Dedifferentiated amniotic fluid mesenchymal stem cell (primary cell): ENCODE results near the gene MT2A.

Experiments used
- DNase-seq: peaks from one replicate; pipeline ENCODE4 v3.0.0-alpha.2; 2016; ENCODE audit errors: extremely low spot score

Gene MT2A

GRCh38 chr16:56600398-56600999, 7.9 kb upstream of the MT2A start:
- peak; percentile 68 for DNase-seq

- DNase-seq: no peak
Measured at GRCh38 chr16:56601325-56601724, 7.1 kb upstream of the MT2A start.

DNA sequence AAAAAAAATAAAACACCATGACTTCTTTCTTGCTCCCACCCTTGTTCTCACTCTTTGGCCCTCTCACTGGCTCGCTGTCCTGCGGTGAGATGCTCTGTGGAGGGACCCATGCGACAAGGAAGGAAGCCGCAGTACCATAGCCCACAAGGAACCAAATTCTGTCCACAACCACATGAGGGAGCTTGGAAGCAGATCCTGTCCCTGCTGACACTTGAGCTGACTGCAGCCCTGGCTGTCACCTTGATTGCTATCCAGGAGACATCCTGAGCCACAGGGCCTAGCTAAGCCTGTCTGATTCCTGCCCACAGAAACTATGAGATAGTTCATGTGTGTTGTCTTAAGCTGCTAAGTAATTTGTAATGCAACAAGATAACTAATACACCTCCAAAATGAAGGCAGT, 4.8 kb upstream of the MT2A start:
- DNase-seq: no peak

DNA sequence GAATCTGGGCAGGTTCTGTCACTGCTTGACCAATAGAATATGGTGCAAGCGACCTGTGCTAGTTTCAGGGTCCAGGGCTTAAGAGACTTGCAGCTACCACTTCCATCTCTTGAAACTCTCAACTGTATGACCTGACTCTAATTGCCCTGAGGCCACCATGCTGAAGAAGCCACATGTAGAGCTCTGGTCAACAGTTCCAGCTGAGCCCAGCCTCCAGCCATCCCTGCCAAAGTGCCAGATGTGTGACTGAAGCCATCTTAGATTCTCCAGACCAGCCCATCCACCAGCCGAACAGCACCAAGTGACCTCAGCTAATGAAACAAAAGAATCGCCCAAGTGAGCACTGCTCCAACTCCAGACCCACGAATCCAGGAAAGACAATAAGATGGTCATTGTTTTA, 3.4 kb upstream of the MT2A start:
- no peak for DNase-seq

GRCh38 chr16:56605475-56605874, 2.9 kb upstream of the MT2A start:
- DNase-seq: no peak

- no peak for DNase-seq
Measured at GRCh38 chr16:56606071-56606475, 2.3 kb upstream of the MT2A start.

DNA sequence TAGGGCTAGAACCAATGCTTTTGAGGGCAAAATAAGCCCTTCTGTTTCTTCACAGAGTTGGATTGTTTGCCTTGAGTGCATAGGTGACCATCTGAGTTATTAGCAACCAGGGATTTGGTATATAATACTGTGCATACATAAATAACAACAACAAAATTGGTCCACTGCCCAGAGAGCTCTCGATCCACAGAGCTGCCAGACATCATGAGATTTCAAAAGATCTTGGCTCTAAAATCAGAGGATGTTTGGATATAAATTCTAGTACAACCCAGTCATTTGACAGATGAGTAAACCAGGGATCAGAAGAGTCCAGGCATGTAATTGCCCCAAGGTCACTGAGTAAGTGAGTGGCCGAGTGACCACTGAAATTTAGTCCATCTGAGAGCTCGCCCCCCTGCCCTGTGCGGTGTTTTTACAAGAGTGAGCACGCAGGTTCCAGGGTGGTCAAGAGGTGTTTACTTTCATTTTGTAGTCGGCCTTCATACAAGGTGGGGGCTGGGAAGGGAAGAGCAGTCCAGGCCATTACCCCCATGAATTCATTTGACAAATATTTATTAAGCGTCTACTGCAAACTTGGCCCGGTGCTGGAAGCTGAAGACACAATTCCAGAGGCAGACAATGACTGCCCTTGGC, 1.8 kb upstream of the MT2A start:
- peak; percentile 73 for DNase-seq

DNA sequence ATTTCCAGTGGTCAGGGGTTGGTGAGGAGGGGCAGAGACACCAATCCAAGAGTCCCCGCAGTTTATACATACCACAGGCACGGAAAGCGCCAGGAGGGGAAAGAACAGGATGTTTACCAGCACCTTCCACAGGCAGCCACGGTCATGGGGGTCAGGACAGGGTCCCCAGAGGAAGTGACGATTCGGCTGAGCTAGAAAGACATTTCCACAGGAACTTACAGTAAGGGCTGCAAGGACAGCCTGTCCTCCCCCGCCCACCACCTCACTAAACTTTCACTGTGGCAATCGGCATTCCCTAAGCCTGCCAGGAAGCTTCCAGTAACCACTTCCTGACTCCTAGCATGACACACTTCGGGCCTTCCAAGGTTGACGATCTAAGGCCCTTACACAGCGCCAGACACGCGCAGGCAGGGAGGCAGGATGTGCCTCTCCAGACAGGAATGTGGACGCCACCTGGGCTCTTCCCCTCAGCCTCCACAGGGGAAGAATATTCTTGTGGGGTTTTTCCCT, 1.2 kb upstream of the MT2A start:
- peak; percentile 81 for DNase-seq

GRCh38 chr16:56607675-56608042, 725 bp upstream of the MT2A start:
- no peak for DNase-seq

DNA sequence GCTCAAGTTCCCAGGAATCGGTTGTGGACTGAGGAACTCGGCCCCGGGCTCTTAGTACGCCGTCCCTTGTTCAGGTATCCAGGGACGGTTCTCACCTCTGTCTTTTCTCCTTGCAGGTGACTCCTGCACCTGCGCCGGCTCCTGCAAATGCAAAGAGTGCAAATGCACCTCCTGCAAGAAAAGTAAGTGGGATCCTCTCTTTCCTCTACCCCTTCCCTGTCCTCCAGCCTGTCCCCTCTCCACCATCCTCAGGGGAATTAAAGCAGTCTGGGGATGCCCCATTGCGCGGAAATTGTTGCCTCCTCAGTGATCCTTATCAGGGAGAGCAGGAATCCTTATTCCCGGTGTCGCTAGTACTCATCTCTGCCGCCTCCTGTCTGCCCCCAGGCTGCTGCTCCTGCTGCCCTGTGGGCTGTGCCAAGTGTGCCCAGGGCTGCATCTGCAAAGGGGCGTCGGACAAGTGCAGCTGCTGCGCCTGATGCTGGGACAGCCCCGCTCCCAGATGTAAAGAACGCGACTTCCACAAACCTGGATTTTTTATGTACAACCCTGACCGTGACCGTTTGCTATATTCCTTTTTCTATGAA, 585 bp downstream of the MT2A start:
- no peak for DNase-seq

- DNase-seq: peak; percentile 89
Measured at GRCh38 chr16:56609463-56609921, 1.1 kb downstream of the MT2A start.

GRCh38 chr16:56610017-56610608, 1.7 kb downstream of the MT2A start:
- peak; percentile 74 for DNase-seq

GRCh38 chr16:56610609-56611111, 2.3 kb downstream of the MT2A start:
- no peak for DNase-seq

DNA sequence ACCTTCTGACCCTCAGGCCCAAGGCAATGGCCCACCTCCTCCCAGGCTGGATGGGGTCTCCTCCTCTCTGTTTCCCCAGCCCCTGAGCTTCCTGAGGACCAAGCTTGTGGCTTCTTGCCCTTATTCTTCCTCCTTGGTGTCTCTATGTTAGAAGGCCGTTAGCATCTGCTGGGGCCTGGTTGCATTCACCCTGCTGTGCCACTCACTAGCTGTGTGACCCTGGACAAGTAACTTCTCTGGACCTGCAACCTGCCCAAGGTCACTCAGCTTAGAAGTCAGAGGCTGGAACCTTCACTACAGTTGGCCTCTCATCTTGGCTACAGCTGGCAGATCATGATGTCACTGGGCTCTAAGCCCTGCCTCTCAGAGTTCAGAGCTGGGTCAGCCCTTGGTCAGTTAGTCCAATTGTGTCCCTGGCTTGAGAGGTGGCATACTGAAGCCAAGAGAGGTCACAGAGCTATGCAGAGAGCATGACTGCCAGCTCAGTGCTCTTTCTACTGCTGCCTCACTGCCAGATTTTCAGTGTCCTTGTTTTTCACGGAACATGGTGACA, 3.0 kb downstream of the MT2A start:
- no peak for DNase-seq

DNA sequence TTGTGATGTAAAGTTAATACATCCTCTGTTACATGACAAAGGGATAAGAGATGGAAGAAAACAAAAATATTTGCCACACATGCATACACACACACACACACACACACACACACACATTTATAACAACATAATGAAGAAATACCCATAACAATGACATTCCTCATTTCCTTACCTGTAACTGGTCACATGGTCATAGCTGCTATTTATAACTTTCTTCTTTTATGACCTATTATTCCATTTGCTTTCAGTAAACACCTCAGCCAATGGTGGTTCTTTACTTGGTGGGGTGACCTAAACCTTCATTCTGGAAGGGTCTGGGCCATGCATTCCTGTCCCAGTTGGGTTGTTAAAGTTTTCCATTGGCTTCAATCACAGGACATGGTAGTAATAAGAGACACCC, 5.3 kb downstream of the MT2A start:
- no peak for DNase-seq

- no peak for DNase-seq
Measured at GRCh38 chr16:56614549-56614991, 6.2 kb downstream of the MT2A start.

DNA sequence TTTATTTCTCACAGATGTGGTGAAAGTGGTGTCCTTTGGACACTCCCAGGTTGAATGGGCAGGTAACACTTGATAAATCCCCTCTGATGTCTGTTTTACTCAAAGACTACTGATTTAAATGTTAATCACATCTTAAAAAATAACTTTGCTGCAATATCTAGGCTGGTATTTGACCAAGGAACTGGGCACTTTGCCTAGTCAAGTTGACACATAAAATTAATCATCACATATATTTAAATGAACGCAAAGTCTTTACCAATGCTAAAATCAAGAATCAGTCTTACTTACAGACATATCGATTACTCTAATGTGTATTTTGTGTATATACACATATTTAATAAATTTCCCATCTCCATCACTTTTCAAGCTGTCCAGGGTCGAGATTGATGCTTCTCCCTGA, 7.0 kb downstream of the MT2A start:
- DNase-seq: no peak

- DNase-seq: no peak
Measured at GRCh38 chr16:56616608-56617211, 8.3 kb downstream of the MT2A start.

DNA sequence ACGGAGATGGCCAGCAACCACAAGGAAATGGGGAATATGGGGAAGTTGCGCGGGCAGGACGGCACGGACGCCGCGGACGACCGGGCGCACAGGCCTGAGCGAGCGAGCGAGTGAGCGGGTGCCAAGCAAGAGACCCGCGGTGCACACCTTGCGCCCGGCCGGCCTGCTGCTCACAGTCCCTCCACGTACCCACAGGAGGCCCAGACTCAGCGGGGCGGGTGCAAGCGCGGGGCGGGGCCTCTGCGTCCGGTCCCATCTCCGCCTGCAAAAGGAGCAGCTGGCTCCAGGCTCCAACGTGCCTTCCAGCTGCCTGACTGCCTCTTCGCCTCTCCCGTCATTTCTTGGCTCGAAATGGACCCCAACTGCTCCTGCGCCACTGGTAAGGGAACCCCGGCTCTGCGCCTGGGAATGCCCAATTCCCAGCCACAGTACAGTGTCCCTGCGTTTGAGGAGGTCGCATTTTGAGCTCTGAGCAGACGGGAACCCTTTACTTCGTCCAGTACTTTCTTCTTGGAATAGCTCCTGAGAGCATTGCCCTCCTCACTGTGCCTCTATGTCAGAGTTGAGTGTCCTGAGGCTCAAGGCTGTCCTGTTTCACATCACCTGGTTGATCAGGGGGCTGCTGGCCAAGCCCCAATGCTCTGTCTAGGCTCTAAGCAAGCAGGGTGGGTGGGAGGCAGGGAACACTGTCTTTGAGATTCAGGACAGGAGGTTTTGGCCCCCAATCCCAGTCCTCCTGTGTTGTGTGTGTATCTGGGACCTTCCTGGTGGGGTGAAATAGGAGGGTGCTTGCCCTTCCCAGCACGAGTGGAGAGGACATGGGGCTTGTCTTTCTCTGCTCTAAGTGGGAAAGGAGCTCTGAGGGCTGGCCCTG, 9.1 kb downstream of the MT2A start:
- no peak for DNase-seq

DNA sequence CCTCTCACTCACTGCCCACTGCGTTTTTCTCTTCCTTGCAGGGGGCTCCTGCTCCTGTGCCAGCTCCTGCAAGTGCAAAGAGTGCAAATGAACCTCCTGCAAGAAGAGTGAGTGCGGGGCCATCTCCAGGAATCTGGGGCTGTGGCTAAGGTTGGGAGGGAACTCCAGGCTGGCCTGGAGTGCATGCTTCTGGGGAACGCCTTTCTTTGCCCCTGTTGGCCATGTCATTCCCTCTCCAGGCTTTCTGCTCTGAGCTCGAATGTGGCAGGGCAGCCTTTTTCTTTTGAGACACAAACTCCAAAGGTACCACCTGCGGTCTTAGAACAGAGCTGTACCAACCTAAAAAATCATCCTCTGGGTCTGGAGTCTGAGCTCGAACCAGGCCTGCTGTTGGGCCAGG, 9.8 kb downstream of the MT2A start:
- no peak for DNase-seq

GRCh38 chr16:56620339-56620897, 12.0 kb downstream of the MT2A start:
- no peak for DNase-seq
